Liver (tissue), 9 donors: ENCODE data around the gene SPP2. TPM values are rescaled to one million over a fixed set of nuclear protein-coding genes. Genes with fewer than 3 reads are reported as not detected.

Experiments used
- DNase-seq: peaks from one replicate; pipeline ENCODE4 v3.0.0-alpha.2; 2017; ENCODE audit warnings: low spot score
- H3K27ac ChIP-seq, 2 donors: one replicate each; pipeline ENCODE4 v1.7.0; 2013; ENCODE audit warnings: inconsistent platforms in 2 of 2, low read length in 2 of 2, control low read depth in 1 of 2, low read depth in 1 of 2, mild to moderate bottlenecking in 1 of 2
- H3K27me3 ChIP-seq, 4 donors: one replicate each; pipeline versions ENCODE4 v1.6.1 to v1.7.0; 2013; ENCODE audit warnings: low read length in 3 of 4, inconsistent platforms in 1 of 4, mild to moderate bottlenecking in 1 of 4, moderate library complexity in 1 of 4; ENCODE audit not compliant: control insufficient read depth in 4 of 4, insufficient read depth in 4 of 4
- H3K36me3 ChIP-seq, 4 donors: one replicate each; pipeline versions ENCODE4 v1.6.1 to v1.7.0; 2013; ENCODE audit warnings: low read length in 3 of 4, mild to moderate bottlenecking in 3 of 4, low read depth in 1 of 4, moderate library complexity in 1 of 4; ENCODE audit not compliant: control insufficient read depth in 4 of 4, insufficient read depth in 3 of 4
- H3K4me1 ChIP-seq, 4 donors: one replicate each; pipeline versions ENCODE4 v1.6.1 to v1.7.0; 2013; ENCODE audit warnings: low read length in 3 of 4, mild to moderate bottlenecking in 3 of 4, moderate library complexity in 1 of 4; ENCODE audit not compliant: control insufficient read depth in 4 of 4, insufficient read depth in 4 of 4
- H3K4me3 ChIP-seq, 3 donors: one replicate each; pipeline versions ENCODE4 v1.6.1 to v1.7.0; 2013; ENCODE audit warnings: low read length in 3 of 3, control low read depth in 1 of 3, low read depth in 1 of 3, mild to moderate bottlenecking in 1 of 3
- H3K9ac ChIP-seq, 2 donors: one replicate each; pipeline ENCODE4 v1.7.0; 2013; ENCODE audit warnings: low read length in 2 of 2, mild to moderate bottlenecking in 2 of 2, moderate library complexity in 2 of 2, control low read depth in 1 of 2, low read depth in 1 of 2
- H3K9me3 ChIP-seq, 4 donors: one replicate each; pipeline versions ENCODE4 v1.6.1 to v1.7.0; 2013; ENCODE audit warnings: low read length in 3 of 4; ENCODE audit not compliant: control insufficient read depth in 4 of 4
- ATF3 ChIP-seq: IDR thresholded peaks from 2 replicates; pipeline ENCODE4 v1.6.1; 2016; ENCODE audit warnings: antibody characterized with exemption
- CTCF ChIP-seq: fragments of 150-350 bp; IDR thresholded peaks from 2 replicates; pipeline ENCODE4 v1.5.1; 2017; ENCODE audit warnings: improper control_type of control experiment, low read depth, low read length; ENCODE audit not compliant: missing input control
- EGR1 ChIP-seq, 2 donors: IDR thresholded peaks; 2 replicates each; pipeline ENCODE4 v1.6.1; 2016 to 2018; ENCODE audit warnings: antibody characterized with exemption in 2 of 2, low read depth in 2 of 2
- FOXA1 ChIP-seq: IDR thresholded peaks from 2 replicates; pipeline ENCODE4 v1.6.1; 2016; ENCODE audit warnings: antibody characterized with exemption
- FOXA2 ChIP-seq: IDR thresholded peaks from 2 replicates; pipeline ENCODE4 v1.6.1; 2016; ENCODE audit warnings: antibody characterized with exemption
- GABPA ChIP-seq, 2 donors: IDR thresholded peaks in 1 of 2; conservative IDR thresholded peaks in 1 of 2; 2 replicates each; pipeline ENCODE4 v1.6.1; 2016; ENCODE audit warnings: antibody characterized with exemption in 2 of 2, mild to moderate bottlenecking in 1 of 2, moderate library complexity in 1 of 2
- HNF4A ChIP-seq, 2 donors: conservative IDR thresholded peaks; 2 replicates each; pipeline ENCODE4 v1.6.1; 2016; ENCODE audit warnings: antibody characterized with exemption in 2 of 2, mild to moderate bottlenecking in 2 of 2
- HNF4G ChIP-seq: IDR thresholded peaks from 2 replicates; pipeline ENCODE4 v1.6.1; 2016; ENCODE audit warnings: antibody characterized with exemption
- MAX ChIP-seq: IDR thresholded peaks from 2 replicates; pipeline ENCODE4 v1.6.1; 2016; ENCODE audit warnings: antibody characterized with exemption
- NR2F2 ChIP-seq: IDR thresholded peaks from 2 replicates; pipeline ENCODE4 v1.6.1; 2016; ENCODE audit warnings: antibody characterized with exemption
- RAD21 ChIP-seq, 2 donors: IDR thresholded peaks; 2 replicates each; pipeline ENCODE4 v1.6.1; 2016; ENCODE audit warnings: antibody characterized with exemption in 2 of 2, mild to moderate bottlenecking in 2 of 2
- REST ChIP-seq: IDR thresholded peaks from 2 replicates; pipeline ENCODE4 v1.6.1; 2016; ENCODE audit warnings: antibody characterized with exemption, mild to moderate bottlenecking
- RXRA ChIP-seq, 2 donors: IDR thresholded peaks; 2 replicates each; pipeline ENCODE4 v1.6.1; 2017 to 2018; ENCODE audit warnings: antibody characterized with exemption in 2 of 2, mild to moderate bottlenecking in 1 of 2
- SP1 ChIP-seq: IDR thresholded peaks from 2 replicates; pipeline ENCODE4 v1.6.1; 2018; ENCODE audit warnings: antibody characterized with exemption, mild to moderate bottlenecking
- YY1 ChIP-seq: IDR thresholded peaks from 2 replicates; pipeline ENCODE4 v1.6.1; 2016; ENCODE audit warnings: antibody characterized with exemption, mild to moderate bottlenecking
- ZBTB33 ChIP-seq: IDR thresholded peaks from 2 replicates; pipeline ENCODE4 v1.6.1; 2016; ENCODE audit warnings: antibody characterized with exemption
- WGBS: extraction: QIAGEN DNeasy Blood & Tissue Kit; methylation state at CpG from one replicate; pipeline ENCODE4 v1.1.7; 2013; 5-methylcytosine and 5-hydroxymethylcytosine counted together
- polyA plus RNA-seq, 2 donors: library from polyadenylated mRNA; stranded (reverse) in 1 of 2; unstranded in 1 of 2; fragments of 200-250 nt in 1 of 2; fragments of >200 nt in 1 of 2; fragmentation: Nextera tagmentation in 1 of 2; extraction: Ambion mirVana in 1 of 2; gene quantifications; one replicate each; pipeline versions ENCODE4 v1.2.1 to v1.2.3, GENCODE V29; 2013 to 2015
- total RNA-seq, 2 donors: library from RNA; depleted of rRNA; stranded (reverse); fragments of >200 nt; gene quantifications; one replicate each; pipeline ENCODE4 v1.2.3, GENCODE V29; 2014
- donor health status: healthy.
- donor health status: healthy.
- donor health status: healthy.
- donor health status: healthy.
- donor health status: healthy.

Gene SPP2
- total and polyA plus RNA-seq, 4 donors, result 76.7 to 584 (median 147) TPM

- no peak overlapping the region for H3K4me3 ChIP-seq
- TF ChIP-seq FOXA2 (no peak), RAD21 (IDR thresholded peaks at IDR 0.05) (no peak), REST (no peak), CTCF (no peak), RXRA (IDR thresholded peaks at IDR 0.05) (no peak), GABPA (IDR thresholded peaks at IDR 0.05 in 1 of 2, conservative IDR thresholded peaks at IDR 0.05 in 1 of 2) (no peak), SP1 (no peak), EGR1 (IDR thresholded peaks at IDR 0.05; ENCODE audit: low read depth in 2 of 2) (no peak), HNF4G (no peak), MAX (no peak), FOXA1 (no peak), ZBTB33 (no peak), YY1 (no peak)
- H3K9ac ChIP-seq, result no peak overlapping the region
- H3K4me1 ChIP-seq, result peaks cover 0 to 2% (median 0%) of the 10 kb centered on the region in 4 donors
- no peak for DNase-seq
- no peak overlapping the region for H3K27ac ChIP-seq
- 92% methylated on average over 8 of the region's 8 CpGs for WGBS
- no peaks in the 10 kb centered on the region for H3K27me3 ChIP-seq
- H3K9me3 ChIP-seq, result no peaks in the 10 kb centered on the region
- H3K36me3 ChIP-seq, result peaks cover 0 to 46% (median 19%) of the 10 kb centered on the region in 4 donors
Measured at GRCh38 chr2:234001380-234002160, 48.9 kb upstream of the SPP2 start.

GRCh38 chr2:234002281-234002680 is 48.2 kb upstream of the SPP2 start:
- TF ChIP-seq RXRA (IDR thresholded peaks at IDR 0.05) (no peak), FOXA2 (no peak), CTCF (no peak), MAX (no peak), NR2F2 (no peak), YY1 (no peak), RAD21 (IDR thresholded peaks at IDR 0.05) (no peak), SP1 (no peak), ZBTB33 (no peak), ATF3 (no peak), EGR1 (IDR thresholded peaks at IDR 0.05; ENCODE audit: low read depth in 2 of 2) (no peak), HNF4A (conservative IDR thresholded peaks at IDR 0.05) (no peak), FOXA1 (no peak), HNF4G (no peak)
- Histone ChIP-seq H3K4me3 (no peak overlapping the region), H3K36me3 (peaks cover 0 to 47% (median 23%) of the 10 kb centered on the region in 4 donors), H3K27me3 (no peaks in the 10 kb centered on the region), H3K4me1 (peaks cover 0 to 2% (median 0%) of the 10 kb centered on the region in 4 donors), H3K9ac (no peak overlapping the region), H3K27ac (no peak overlapping the region), H3K9me3 (no peaks in the 10 kb centered on the region)
- 94% methylated on average over 4 of the region's 4 CpGs for WGBS
- DNase-seq, result no peak
